ENCODE data around the gene SRC. TPM values are rescaled to one million over a fixed set of nuclear protein-coding genes. Genes with fewer than 3 reads are reported as not detected.
A peak's percentile ranks its signal among the peaks of the same experiment; 100 is the strongest.

Gene SRC
- total and polyA plus RNA-seq, 2 experiments from 2014 or later, result 8.0 to 25.9 TPM

DNA sequence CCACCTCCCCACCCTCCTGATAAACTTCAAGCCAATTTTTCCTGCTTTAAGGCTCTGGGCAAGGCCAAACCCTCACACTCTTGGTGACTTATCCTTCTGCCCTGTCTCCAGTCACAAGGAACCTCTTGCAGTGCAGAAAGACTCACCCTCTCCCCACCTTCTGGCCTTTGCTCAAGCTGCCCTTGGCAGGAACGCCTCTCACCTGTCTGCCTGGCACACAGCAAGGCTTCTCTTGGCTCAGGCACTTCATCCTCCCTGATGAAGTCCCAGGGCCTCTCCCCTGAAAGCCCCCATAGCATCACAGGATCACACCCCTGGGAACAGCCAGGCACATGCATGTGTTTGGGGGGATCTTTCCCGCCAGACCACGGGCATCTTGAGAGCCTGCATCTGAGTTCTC is 106.3 kb downstream of the SRC start (continued):
- TF ChIP-seq, protein P1, sequence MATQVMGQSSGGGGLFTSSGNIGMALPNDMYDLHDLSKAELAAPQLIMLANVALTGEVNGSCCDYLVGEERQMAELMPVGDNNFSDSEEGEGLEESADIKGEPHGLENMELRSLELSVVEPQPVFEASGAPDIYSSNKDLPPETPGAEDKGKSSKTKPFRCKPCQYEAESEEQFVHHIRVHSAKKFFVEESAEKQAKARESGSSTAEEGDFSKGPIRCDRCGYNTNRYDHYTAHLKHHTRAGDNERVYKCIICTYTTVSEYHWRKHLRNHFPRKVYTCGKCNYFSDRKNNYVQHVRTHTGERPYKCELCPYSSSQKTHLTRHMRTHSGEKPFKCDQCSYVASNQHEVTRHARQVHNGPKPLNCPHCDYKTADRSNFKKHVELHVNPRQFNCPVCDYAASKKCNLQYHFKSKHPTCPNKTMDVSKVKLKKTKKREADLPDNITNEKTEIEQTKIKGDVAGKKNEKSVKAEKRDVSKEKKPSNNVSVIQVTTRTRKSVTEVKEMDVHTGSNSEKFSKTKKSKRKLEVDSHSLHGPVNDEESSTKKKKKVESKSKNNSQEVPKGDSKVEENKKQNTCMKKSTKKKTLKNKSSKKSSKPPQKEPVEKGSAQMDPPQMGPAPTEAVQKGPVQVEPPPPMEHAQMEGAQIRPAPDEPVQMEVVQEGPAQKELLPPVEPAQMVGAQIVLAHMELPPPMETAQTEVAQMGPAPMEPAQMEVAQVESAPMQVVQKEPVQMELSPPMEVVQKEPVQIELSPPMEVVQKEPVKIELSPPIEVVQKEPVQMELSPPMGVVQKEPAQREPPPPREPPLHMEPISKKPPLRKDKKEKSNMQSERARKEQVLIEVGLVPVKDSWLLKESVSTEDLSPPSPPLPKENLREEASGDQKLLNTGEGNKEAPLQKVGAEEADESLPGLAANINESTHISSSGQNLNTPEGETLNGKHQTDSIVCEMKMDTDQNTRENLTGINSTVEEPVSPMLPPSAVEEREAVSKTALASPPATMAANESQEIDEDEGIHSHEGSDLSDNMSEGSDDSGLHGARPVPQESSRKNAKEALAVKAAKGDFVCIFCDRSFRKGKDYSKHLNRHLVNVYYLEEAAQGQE (IDR thresholded peaks at IDR 0.05; ENCODE audit: unreplicated experiment), result no peak
- TF ChIP-seq JUNB (IDR thresholded peaks at IDR 0.05; ENCODE audit: unreplicated experiment) (no peak), NANOG (IDR thresholded peaks at IDR 0.05; ENCODE audit: borderline replicate concordance) (no peak), ZNF114 (CRISPR knock-in tag; IDR thresholded peaks at IDR 0.05) (no peak), CREB1 (CRISPR knock-in tag; IDR thresholded peaks at IDR 0.05; ENCODE audit: low read depth) (no peak), POLR2AphosphoS5 (IDR thresholded peaks at IDR 0.05; ENCODE audit: low read depth) (no peak), EZH2phosphoT487 (IDR thresholded peaks at IDR 0.05; ENCODE audit: unreplicated experiment) (no peak)

DNA sequence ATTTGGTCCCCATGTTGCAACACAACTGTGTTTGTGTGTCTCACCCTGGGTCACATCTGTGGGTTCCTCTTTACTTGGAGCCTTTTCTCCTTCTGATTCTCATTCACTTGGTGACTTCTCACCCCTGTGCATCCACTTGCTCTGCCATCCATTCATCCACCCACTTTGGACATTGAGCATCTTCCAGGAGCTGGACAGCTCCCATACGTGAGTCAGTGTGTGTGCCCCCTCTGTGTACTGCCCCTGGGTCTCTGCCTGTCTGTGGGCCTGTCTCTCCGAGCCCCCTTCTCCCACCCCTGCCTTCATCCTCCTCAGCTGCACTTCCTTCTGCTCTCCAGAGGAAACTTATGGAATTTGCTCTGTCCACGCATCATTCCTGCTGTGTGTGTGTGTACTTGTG is 107.3 kb downstream of the SRC start:
- peaks cover 6% of the 10 kb centered on the region for H3K27me3 Mint-ChIP-seq (ENCODE audit: insufficient read depth, low read depth, poor library complexity)
- TF ChIP-seq EZH2 (IDR thresholded peaks at IDR 0.05; ENCODE audit: low read depth, unreplicated experiment) (no peak), ZNF114 (CRISPR knock-in tag; IDR thresholded peaks at IDR 0.05) (no peak), NANOG (IDR thresholded peaks at IDR 0.05; ENCODE audit: borderline replicate concordance) (no peak), POLR2AphosphoS5 (IDR thresholded peaks at IDR 0.05; ENCODE audit: low read depth) (no peak)
- TF ChIP-seq, protein P1 (IDR thresholded peaks at IDR 0.05; ENCODE audit: unreplicated experiment), result peak; percentile 62
- H3K4me3 Mint-ChIP-seq, result no peak overlapping the region

More for the DNA sequence above, 107.3 kb downstream of the SRC start:
- H3K4me3 ChIP-seq, result no peak overlapping the region
- H3F3A ChIP-seq (replicated peaks; ENCODE audit: low read depth), result no peaks in the 10 kb centered on the region
- H3K36me3 ChIP-seq (ENCODE audit: insufficient read depth), result no peaks in the 10 kb centered on the region
- H3K27me3 ChIP-seq (ENCODE audit: insufficient read depth), result no peaks in the 10 kb centered on the region
- ATAC-seq (no peak), DNase-seq (ENCODE audit: low spot score) (no peak)
- 0 out of 2 replicates have a peak, but pooled peaks cover 5% of the 10 kb centered on the region for H3K9me2 ChIP-seq (ENCODE audit: insufficient read depth)
- Mint-ChIP-seq H3K27ac (no peak overlapping the region), H3K36me3 (ENCODE audit: low read depth) (peaks cover 3% of the 10 kb centered on the region; the same call in 1 of the 3 replicates), H3K9me3 (peaks cover 22% of the 10 kb centered on the region), H3K4me1 (no peaks in the 10 kb centered on the region)
- H3K4me1 ChIP-seq (ENCODE audit: insufficient read depth), result no peaks in the 10 kb centered on the region
- no peak overlapping the region for H3K27ac ChIP-seq (ENCODE audit: low read depth)
- H2AFZ ChIP-seq, result no peak overlapping the region
- H3K79me2 ChIP-seq (replicated peaks; ENCODE audit: insufficient read depth), result no peaks in the 10 kb centered on the region
- no peaks in the 10 kb centered on the region for H4K20me1 ChIP-seq (replicated peaks; ENCODE audit: insufficient read depth)
- H3K4me2 ChIP-seq, result no peak overlapping the region
